IMR-90 (cell line): Measurements from ENCODE around the gene DDX20. TPM values are rescaled to one million over a fixed set of nuclear protein-coding genes. Genes with fewer than 3 reads are reported as not detected.

Source experiments
- ATAC-seq: fragments of 200-7000 bp; cut with Tn5 transposase; 2 replicates; pipeline ENCODE4 v1.9.1; 2020; ENCODE audit warnings: low read depth, mild to moderate bottlenecking, moderate library complexity
- BruUV-seq: library from RNA; stranded (reverse); fragments of 400-500 nt; replicated peaks from 2 replicates; lab custom pipeline; 2021; lab: Mats Ljungman, UMichigan
- CTCF ChIA-PET: fragments of 300-600 bp; formaldehyde crosslinking; extraction: SDS; loops from one replicate; lab custom pipeline; 2021; ENCODE audit warnings: antibody characterized with exemption; lab: Yijun Ruan, JAX
- POLR2A ChIA-PET: fragments of 300-600 bp; sonication (Branson Sonifier 250); formaldehyde crosslinking; loops from one replicate; lab custom pipeline; 2022; ENCODE audit warnings: antibody characterized with exemption; ENCODE audit not compliant: unreplicated experiment; lab: Charles Lee
- DNase-seq: peaks from one replicate; pipeline ENCODE4 v3.0.0; 2013
- H2AFZ ChIP-seq: replicated peaks from 2 replicates; pipeline ENCODE3; 2013; ENCODE audit warnings: low read length, mild to moderate bottlenecking; ENCODE audit not compliant: poor library complexity
- H2AK5ac ChIP-seq: 2 replicates; pipeline ENCODE4 v1.6.1; 2013; ENCODE audit warnings: low read depth, low read length, inconsistent platforms
- H2AK9ac ChIP-seq: replicated peaks from 2 replicates; pipeline ENCODE3; 2013; ENCODE audit warnings: mild to moderate bottlenecking, low read depth, low read length, moderate library complexity; ENCODE audit not compliant: poor library complexity
- H2BK120ac ChIP-seq: 2 replicates; pipeline ENCODE4 v1.6.1; 2013; ENCODE audit warnings: low read depth, low read length, inconsistent platforms
- H2BK15ac ChIP-seq: 3 replicates; pipeline ENCODE4 v1.6.1; 2013; ENCODE audit warnings: low read depth, low read length, inconsistent platforms
- H2BK20ac ChIP-seq: 2 replicates; pipeline ENCODE4 v1.6.1; 2013; ENCODE audit warnings: low read depth, mild to moderate bottlenecking, inconsistent platforms, low read length, moderate library complexity
- H2BK5ac ChIP-seq: 2 replicates; pipeline ENCODE4 v1.6.1; 2013; ENCODE audit warnings: mild to moderate bottlenecking, low read depth, low read length, inconsistent platforms; ENCODE audit not compliant: poor library complexity, severe bottlenecking
- H3K14ac ChIP-seq: replicated peaks from 2 replicates; pipeline ENCODE4 v1.6.1; 2013; ENCODE audit warnings: low read depth, low read length, inconsistent platforms
- H3K18ac ChIP-seq: 2 replicates; pipeline ENCODE4 v1.6.1; 2013; ENCODE audit warnings: low read depth, low read length, control low read depth
- H3K23ac ChIP-seq: 2 replicates; pipeline ENCODE4 v1.6.1; 2013; ENCODE audit warnings: low read depth, low read length, inconsistent platforms
- H3K27ac ChIP-seq: 2 replicates; pipeline ENCODE4 v1.5.1; 2013; ENCODE audit warnings: mild to moderate bottlenecking, control low read depth, low read length; ENCODE audit not compliant: insufficient read depth
- H3K27me3 ChIP-seq: 2 replicates; pipeline ENCODE4 v1.6.1; 2013; ENCODE audit warnings: low read length; ENCODE audit not compliant: control insufficient read depth, insufficient read depth
- H3K36me3 ChIP-seq: 2 replicates; pipeline ENCODE4 v1.6.1; 2013; ENCODE audit warnings: low read length, mixed read lengths; ENCODE audit not compliant: control insufficient read depth, insufficient read depth
- H3K4ac ChIP-seq: 2 replicates; pipeline ENCODE4 v1.6.1; 2013; ENCODE audit warnings: low read depth, low read length, inconsistent platforms
- H3K4me1 ChIP-seq: 2 replicates; pipeline ENCODE4 v1.6.1; 2013; ENCODE audit warnings: low read length, mixed read lengths; ENCODE audit not compliant: control insufficient read depth, insufficient read depth
- H3K4me2 ChIP-seq: 2 replicates; pipeline ENCODE4 v1.6.1; 2013; ENCODE audit warnings: low read depth, mild to moderate bottlenecking, control low read depth, low read length, moderate library complexity
- H3K4me3 ChIP-seq: 2 replicates; pipeline ENCODE4 v1.5.1; 2013; ENCODE audit warnings: low read depth, mild to moderate bottlenecking, control low read depth, low read length, moderate library complexity; ENCODE audit not compliant: insufficient read depth
- H3K56ac ChIP-seq: 2 replicates; pipeline ENCODE4 v1.6.1; 2013; ENCODE audit warnings: low read length, inconsistent platforms; ENCODE audit not compliant: insufficient read depth; ENCODE audit errors: extremely low read depth
- H3K79me1 ChIP-seq, 2 experiments: 2 replicates each; pipeline ENCODE4 v1.6.1; 2013; ENCODE audit warnings: low read length in 2 of 2, inconsistent platforms in 1 of 2, low read depth in 1 of 2
- H3K9ac ChIP-seq: 2 replicates; pipeline ENCODE4 v1.6.1; 2013; ENCODE audit warnings: low read depth, low read length, control low read depth
- H3K9me1 ChIP-seq: 2 replicates; pipeline ENCODE4 v1.6.1; 2013; ENCODE audit warnings: low read length, inconsistent platforms; ENCODE audit not compliant: insufficient read depth
- H3K9me3 ChIP-seq: 2 replicates; pipeline ENCODE4 v1.6.1; 2013; ENCODE audit warnings: low read length; ENCODE audit not compliant: control insufficient read depth, insufficient read depth
- H4K20me1 ChIP-seq: 2 replicates; pipeline ENCODE4 v1.6.1; 2013; ENCODE audit warnings: low read length, inconsistent platforms; ENCODE audit not compliant: insufficient read depth
- H4K5ac ChIP-seq: 2 replicates; pipeline ENCODE4 v1.6.1; 2013; ENCODE audit warnings: mild to moderate bottlenecking, low read depth, low read length, control low read depth
- H4K8ac ChIP-seq, 2 experiments: 2 replicates each; pipeline ENCODE4 v1.6.1; 2013; ENCODE audit warnings: low read depth in 2 of 2, low read length in 2 of 2, control low read depth in 1 of 2, inconsistent platforms in 1 of 2
- H4K91ac ChIP-seq: 2 replicates; pipeline ENCODE4 v1.6.1; 2013; ENCODE audit warnings: low read depth, low read length, inconsistent platforms; ENCODE audit not compliant: insufficient read depth
- ELK1 ChIP-seq: fragments of 150-350 bp; IDR thresholded peaks from 2 replicates; pipeline ENCODE4 v1.6.1; 2016; ENCODE audit warnings: low read depth, mild to moderate bottlenecking, low read length, moderate library complexity, borderline replicate concordance
- FOS ChIP-seq: fragments of 150-350 bp; IDR thresholded peaks from 2 replicates; pipeline ENCODE4 v1.6.1; 2016; ENCODE audit warnings: low read depth, low read length
- MAFK ChIP-seq: IDR thresholded peaks from 2 replicates; pipeline ENCODE4 v1.6.1; 2012; ENCODE audit warnings: low read depth, low read length, improper control_type of control experiment
- NFE2L2 ChIP-seq: fragments of 150-350 bp; IDR thresholded peaks from 2 replicates; pipeline ENCODE4 v1.6.1; 2016; ENCODE audit warnings: low read depth, mild to moderate bottlenecking, low read length
- POLR2A ChIP-seq: IDR thresholded peaks from 2 replicates; pipeline ENCODE4 v1.6.1; 2012; ENCODE audit warnings: mild to moderate bottlenecking, low read depth, low read length
- RAD21 ChIP-seq: IDR thresholded peaks from 2 replicates; pipeline ENCODE4 v1.6.1; 2012; ENCODE audit warnings: low read length, improper control_type of control experiment
- RFX5 ChIP-seq: IDR thresholded peaks from 2 replicates; pipeline ENCODE4 v1.8.0; 2012; ENCODE audit warnings: low read depth, mild to moderate bottlenecking, low read length, moderate library complexity
- SMC3 ChIP-seq: fragments of 150-350 bp; IDR thresholded peaks from 2 replicates; pipeline ENCODE4 v1.6.1; 2016; ENCODE audit warnings: low read depth, mild to moderate bottlenecking, antibody characterized with exemption, low read length, moderate library complexity
- USF2 ChIP-seq: fragments of 150-350 bp; IDR thresholded peaks from 2 replicates; pipeline ENCODE4 v1.6.1; 2017; ENCODE audit warnings: mild to moderate bottlenecking, antibody characterized with exemption, low read length, low read depth
- WGBS, 2 experiments: methylation state at CpG; one replicate each; pipeline versions ENCODE4 v1.1.5 to v1.1.7; 2013; ENCODE audit warnings: missing lambda C conversion rate in 2 of 2; ENCODE audit not compliant: insufficient read length in 1 of 2; ENCODE audit errors: extremely low coverage in 2 of 2; 5-methylcytosine and 5-hydroxymethylcytosine counted together
- dilution Hi-C: fragments of 300-500 bp; cut with HindIII; formaldehyde crosslinking; loops from one replicate; pipeline ENCODE4 v1.14.3; 2018; ENCODE audit warnings: low sequenced_read_pairs; ENCODE audit not compliant: unreplicated experiment
- in situ Hi-C: fragments of 300-500 bp; cut with MboI; formaldehyde crosslinking; loops from 3 replicates; pipeline ENCODE4 v1.14.3; 2019; ENCODE audit warnings: low sequenced_read_pairs, inconsistent platforms, mixed read lengths
- intact Hi-C: fragments of 100-400 bp; cut with micrococcal nuclease; formaldehyde crosslinking; loops from 2 replicates; pipeline ENCODE4 v1.10.0; 2022
- polyA plus RNA-seq, 3 experiments: library from polyadenylated mRNA; depleted of rRNA; stranded (reverse); fragments of >200 nt; gene quantifications; 2 replicates each; pipeline ENCODE4 v1.2.3, GENCODE V29; 2012; ENCODE audit warnings: low replicate concordance in 1 of 3
- total RNA-seq: library from RNA; depleted of rRNA; stranded (reverse); fragments of >200 nt; gene quantifications from 2 replicates; pipeline ENCODE4 v1.2.3, GENCODE V29; 2012

DDX20 gene
- total and polyA plus RNA-seq, 2 of the 4 experiments (the other 2 are of a cell fraction), result 5.7 to 10.9 TPM

DNA sequence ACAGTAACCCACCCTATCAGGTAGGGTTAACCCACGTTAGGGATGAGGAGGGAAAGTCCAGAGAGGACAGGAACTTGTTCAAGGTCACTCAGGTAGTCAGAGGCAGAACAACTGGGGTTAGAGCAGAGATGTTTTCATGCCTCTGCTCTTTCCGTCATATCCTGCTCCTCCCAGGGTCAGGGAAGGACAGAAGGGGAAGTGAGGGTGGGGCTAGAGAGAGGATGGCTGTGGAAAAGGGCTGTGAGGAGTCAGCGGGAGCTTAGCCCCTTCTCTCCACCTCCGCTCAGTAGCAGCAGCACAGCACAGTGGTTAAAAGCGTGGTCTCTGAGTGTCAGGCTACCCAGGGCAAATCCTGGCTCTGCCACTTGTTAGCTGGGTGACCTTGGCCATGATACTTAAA lies 36.5 kb downstream of the DDX20 start:
- H3K36me3 ChIP-seq, result no peaks in the 10 kb centered on the region
- no peak overlapping the region for H4K5ac ChIP-seq
- TF ChIP-seq SMC3, result no peak
- no peak for TF ChIP-seq RAD21
- no peak for TF ChIP-seq MAFK
- TF ChIP-seq RFX5, result no peak
- no peak for TF ChIP-seq NFE2L2
- no peak for TF ChIP-seq POLR2A
- TF ChIP-seq ELK1, result no peak
- TF ChIP-seq USF2, result no peak
- TF ChIP-seq FOS, result no peak
- no peak overlapping the region for H3K14ac ChIP-seq
- H2BK5ac ChIP-seq, result no peak overlapping the region
- no peak overlapping the region for H2AFZ ChIP-seq
- H3K56ac ChIP-seq, result no peak overlapping the region
- H4K91ac ChIP-seq, result no peak overlapping the region
- H3K79me1 ChIP-seq, result no peaks in the 10 kb centered on the region
- H3K27ac ChIP-seq, result no peak overlapping the region
- H3K4me3 ChIP-seq, result no peak overlapping the region
- BruUV-seq, result no TSS peak
- H3K4ac ChIP-seq, result no peak overlapping the region
- H3K9me3 ChIP-seq, result no peaks in the 10 kb centered on the region
- no CpG with 5 or more reads among the region's 5 CpGs for WGBS, 2 experiments
- H2BK120ac ChIP-seq, result no peak overlapping the region
- peaks cover 2% of the 10 kb centered on the region; the same call in 1 of the 2 replicates for H3K4me1 ChIP-seq
- peaks cover 30% of the 10 kb centered on the region for H3K27me3 ChIP-seq
- ChIA-PET CTCF (no interaction called here), POLR2A (no interaction called here)
- ATAC-seq (no peak), DNase-seq (no peak)
- intact Hi-C loops (loop anchor here (5.0 kb wide), 1 partner anchor 200 kb away; no protein-coding TSS in a partner anchor), in situ Hi-C loops (no loop called here), dilution Hi-C loops (no loop called here)
- no peak overlapping the region for H3K18ac ChIP-seq
- H3K9ac ChIP-seq, result no peak overlapping the region
- H3K4me2 ChIP-seq, result no peak overlapping the region
- no peak overlapping the region for H2AK5ac ChIP-seq
- H3K23ac ChIP-seq, result no peak overlapping the region
- no peak overlapping the region for H2BK15ac ChIP-seq
- no peak overlapping the region for H2BK20ac ChIP-seq
- no peak overlapping the region for H2AK9ac ChIP-seq
- no peaks in the 10 kb centered on the region for H4K20me1 ChIP-seq
- H3K9me1 ChIP-seq, result no peaks in the 10 kb centered on the region
- no peak overlapping the region for H4K8ac ChIP-seq
